ENCODE data around the gene TMEM101. TPM values are rescaled to one million over a fixed set of nuclear protein-coding genes. Genes with fewer than 3 reads are reported as not detected.

Gene TMEM101
- total and polyA plus RNA-seq, 10 donors = 15.9 to 30.6 (median 21.1) TPM

DNA sequence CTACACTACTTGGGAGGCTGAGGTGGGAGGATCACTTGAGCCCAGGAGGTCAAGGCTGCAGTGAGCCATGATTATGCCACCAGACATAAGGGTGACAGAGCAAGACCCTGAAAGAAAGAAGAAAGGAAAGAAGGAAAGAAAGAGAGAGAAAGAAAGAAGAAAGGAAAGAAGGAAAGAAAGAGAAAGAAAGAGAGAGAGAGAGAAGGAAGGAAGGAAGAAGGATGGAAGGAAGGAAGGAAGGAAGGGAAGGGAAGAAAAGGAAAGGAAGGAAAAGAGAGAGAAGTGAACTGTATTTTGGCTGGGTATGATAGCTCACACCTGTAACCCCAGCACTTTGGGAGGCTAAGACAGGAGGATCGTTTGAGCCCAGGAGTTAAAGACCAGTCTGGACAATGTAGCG is 36.7 kb downstream of the TMEM101 start:
- no peaks in the 10 kb centered on the region for H3K9me3 ChIP-seq
- no peak overlapping the region for H3K4me3 ChIP-seq
- peaks cover 0 to 1% (median 0%) of the 10 kb centered on the region in 6 donors for H3K4me1 ChIP-seq
- no peak for TF ChIP-seq POLR2AphosphoS5 (IDR thresholded peaks at IDR 0.05)
- TF ChIP-seq POLR2A (IDR thresholded peaks at IDR 0.05) = no peak
- TF ChIP-seq, protein P1, sequence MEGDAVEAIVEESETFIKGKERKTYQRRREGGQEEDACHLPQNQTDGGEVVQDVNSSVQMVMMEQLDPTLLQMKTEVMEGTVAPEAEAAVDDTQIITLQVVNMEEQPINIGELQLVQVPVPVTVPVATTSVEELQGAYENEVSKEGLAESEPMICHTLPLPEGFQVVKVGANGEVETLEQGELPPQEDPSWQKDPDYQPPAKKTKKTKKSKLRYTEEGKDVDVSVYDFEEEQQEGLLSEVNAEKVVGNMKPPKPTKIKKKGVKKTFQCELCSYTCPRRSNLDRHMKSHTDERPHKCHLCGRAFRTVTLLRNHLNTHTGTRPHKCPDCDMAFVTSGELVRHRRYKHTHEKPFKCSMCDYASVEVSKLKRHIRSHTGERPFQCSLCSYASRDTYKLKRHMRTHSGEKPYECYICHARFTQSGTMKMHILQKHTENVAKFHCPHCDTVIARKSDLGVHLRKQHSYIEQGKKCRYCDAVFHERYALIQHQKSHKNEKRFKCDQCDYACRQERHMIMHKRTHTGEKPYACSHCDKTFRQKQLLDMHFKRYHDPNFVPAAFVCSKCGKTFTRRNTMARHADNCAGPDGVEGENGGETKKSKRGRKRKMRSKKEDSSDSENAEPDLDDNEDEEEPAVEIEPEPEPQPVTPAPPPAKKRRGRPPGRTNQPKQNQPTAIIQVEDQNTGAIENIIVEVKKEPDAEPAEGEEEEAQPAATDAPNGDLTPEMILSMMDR (IDR thresholded peaks at IDR 0.05 in 8 of 11, conservative IDR thresholded peaks at IDR 0.05 in 3 of 11) = no peak
- H3K27ac ChIP-seq = no peak overlapping the region
- no peaks in the 10 kb centered on the region for H3K36me3 ChIP-seq
- 72 to 82% (median 78%) methylated on average over 2 of the region's 2 CpGs for WGBS, 5 donors
- intact Hi-C loops (cut with DNase I; ENCODE audit: low total_unique reads) = no loop called here
- H3K27me3 ChIP-seq (replicated peaks in 1 of 7) = peaks cover 0 to 68% (median 19%) of the 10 kb centered on the region in 7 donors
- no peak for DNase-seq

DNA sequence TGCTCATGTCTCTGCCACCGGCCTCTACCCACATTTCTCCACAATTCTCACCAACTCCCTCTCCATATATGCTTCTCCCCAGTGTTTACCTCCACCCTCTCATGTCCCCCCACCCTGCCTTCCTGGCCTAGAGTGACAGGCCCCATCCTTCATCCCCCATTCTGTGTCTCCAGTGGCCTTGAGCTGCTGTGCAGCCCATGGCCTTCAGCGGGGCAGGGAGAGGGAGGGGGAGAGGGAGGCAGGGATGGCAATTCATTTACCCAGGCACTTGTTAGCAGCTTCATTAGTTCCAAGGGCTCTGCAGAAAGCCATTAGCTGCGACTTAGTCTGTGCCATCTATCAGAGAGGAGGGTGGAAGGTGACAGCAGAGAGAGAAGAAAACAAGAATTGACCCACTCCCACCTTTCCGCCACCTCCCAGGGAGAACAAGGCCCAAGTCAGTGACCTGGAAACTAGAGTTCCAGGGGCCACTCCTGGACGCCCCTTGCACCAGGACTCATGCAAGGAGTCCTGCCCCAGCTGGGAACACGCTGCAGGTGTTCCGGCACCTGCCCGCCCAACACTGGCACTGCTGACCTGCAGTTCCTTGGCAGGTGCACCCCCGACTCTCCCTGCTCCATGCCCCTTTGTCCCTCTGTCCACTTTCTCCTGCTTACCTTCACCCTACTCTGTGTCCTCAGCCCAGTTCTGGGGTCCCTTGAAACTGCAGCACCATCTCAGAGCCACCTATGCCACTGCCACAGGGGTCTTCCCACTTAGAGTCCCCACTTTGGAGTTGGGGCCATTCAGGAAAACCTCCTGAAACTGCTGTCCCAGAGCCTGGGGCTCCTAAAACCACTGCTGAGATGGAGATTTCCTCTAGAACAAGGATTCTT is 37.6 kb downstream of the TMEM101 start:
- H3K27ac ChIP-seq = no peak overlapping the region
- WGBS, 5 donors = 57 to 86% (median 79%) methylated on average over 9 of the region's 9 CpGs
- intact Hi-C loops (cut with DNase I; ENCODE audit: low total_unique reads) = no loop called here
- H3K4me1 ChIP-seq = no peaks in the 10 kb centered on the region
- peaks cover 0 to 68% (median 11%) of the 10 kb centered on the region in 7 donors for H3K27me3 ChIP-seq (replicated peaks in 1 of 7)
- no peak overlapping the region for H3K4me3 ChIP-seq
- TF ChIP-seq POLR2AphosphoS5 (IDR thresholded peaks at IDR 0.05) (no peak), POLR2A (IDR thresholded peaks at IDR 0.05) (no peak)
- TF ChIP-seq, protein P1 (IDR thresholded peaks at IDR 0.05 in 8 of 11, conservative IDR thresholded peaks at IDR 0.05 in 3 of 11) = no peak
- no peaks in the 10 kb centered on the region for H3K9me3 ChIP-seq
- H3K36me3 ChIP-seq = no peaks in the 10 kb centered on the region
- DNase-seq = no peak

DNA sequence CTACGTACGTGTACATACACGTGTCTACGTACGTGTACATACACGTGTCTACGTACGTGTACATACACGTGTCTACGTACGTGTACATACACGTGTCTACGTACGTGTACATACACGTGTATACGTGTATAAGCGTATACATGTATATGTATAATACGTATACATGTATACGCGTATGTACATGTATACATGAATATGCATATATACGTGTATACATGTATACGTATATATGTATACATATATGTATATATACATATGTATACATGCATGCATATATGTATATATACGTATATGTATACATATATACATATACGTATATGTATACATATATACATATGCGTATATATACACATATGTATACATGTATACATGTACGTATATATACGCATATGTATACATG is 38.9 kb downstream of the TMEM101 start:
- WGBS, 5 donors = 67 to 89% (median 89%) methylated on average over 13 to 27 of the region's 27 CpGs
- TF ChIP-seq POLR2AphosphoS5 (IDR thresholded peaks at IDR 0.05) (no peak), POLR2A (IDR thresholded peaks at IDR 0.05) (no peak)
- TF ChIP-seq, protein P1 (IDR thresholded peaks at IDR 0.05 in 8 of 11, conservative IDR thresholded peaks at IDR 0.05 in 3 of 11) = no peak
- intact Hi-C loops (cut with DNase I; ENCODE audit: low total_unique reads) = no loop called here
- Histone ChIP-seq H3K27ac (no peak overlapping the region), H3K27me3 (replicated peaks in 1 of 7) (peaks cover 0 to 56% (median under 1%) of the 10 kb centered on the region in 7 donors), H3K4me1 (no peaks in the 10 kb centered on the region), H3K4me3 (no peak overlapping the region), H3K36me3 (no peaks in the 10 kb centered on the region), H3K9me3 (no peaks in the 10 kb centered on the region)
- DNase-seq = no peak

Data from spleen (tissue), 11 donors.